Retinal pigment epithelial cell (primary cell): ENCODE results near the gene SLIT1.

Experiments
- DNase-seq: peaks from one replicate; pipeline ENCODE4 v3.0.0-alpha.2; 2010; ENCODE audit warnings: low read depth
- H3K4me3 ChIP-seq: 2 replicates; pipeline ENCODE4 v1.5.1; 2011; ENCODE audit warnings: mild to moderate bottlenecking, low read length, control low read depth, moderate library complexity
- TF ChIP-seq, protein P1 (sequence below): conservative IDR thresholded peaks from 2 replicates; pipeline ENCODE4 v1.5.1; 2011; ENCODE audit warnings: low read depth, low read length, control low read depth, inconsistent platforms

SLIT1 gene

DNA sequence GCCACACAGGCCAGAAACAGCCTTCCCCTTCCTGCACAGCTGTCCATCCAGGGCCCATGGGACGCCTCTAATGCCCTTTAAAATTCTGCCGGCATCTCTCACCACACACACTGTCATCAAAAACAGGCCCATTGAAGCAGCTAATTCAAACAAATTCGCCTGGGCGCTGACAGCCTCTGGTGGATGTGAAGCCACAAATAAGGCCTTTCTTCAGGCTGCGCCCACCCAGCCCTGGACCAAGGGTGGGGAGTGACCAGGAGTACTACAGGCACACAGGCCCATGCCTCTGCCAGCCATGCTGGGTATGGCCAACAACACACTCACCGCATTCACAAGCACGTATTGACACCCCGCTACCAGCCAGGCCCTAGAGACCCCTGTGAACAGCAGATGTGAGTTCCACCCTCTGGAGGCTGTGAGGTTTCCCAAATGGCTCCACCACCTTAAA, 54.6 kb downstream of the SLIT1 start:
- no peak overlapping the region for H3K4me3 ChIP-seq
- TF ChIP-seq, protein P1, sequence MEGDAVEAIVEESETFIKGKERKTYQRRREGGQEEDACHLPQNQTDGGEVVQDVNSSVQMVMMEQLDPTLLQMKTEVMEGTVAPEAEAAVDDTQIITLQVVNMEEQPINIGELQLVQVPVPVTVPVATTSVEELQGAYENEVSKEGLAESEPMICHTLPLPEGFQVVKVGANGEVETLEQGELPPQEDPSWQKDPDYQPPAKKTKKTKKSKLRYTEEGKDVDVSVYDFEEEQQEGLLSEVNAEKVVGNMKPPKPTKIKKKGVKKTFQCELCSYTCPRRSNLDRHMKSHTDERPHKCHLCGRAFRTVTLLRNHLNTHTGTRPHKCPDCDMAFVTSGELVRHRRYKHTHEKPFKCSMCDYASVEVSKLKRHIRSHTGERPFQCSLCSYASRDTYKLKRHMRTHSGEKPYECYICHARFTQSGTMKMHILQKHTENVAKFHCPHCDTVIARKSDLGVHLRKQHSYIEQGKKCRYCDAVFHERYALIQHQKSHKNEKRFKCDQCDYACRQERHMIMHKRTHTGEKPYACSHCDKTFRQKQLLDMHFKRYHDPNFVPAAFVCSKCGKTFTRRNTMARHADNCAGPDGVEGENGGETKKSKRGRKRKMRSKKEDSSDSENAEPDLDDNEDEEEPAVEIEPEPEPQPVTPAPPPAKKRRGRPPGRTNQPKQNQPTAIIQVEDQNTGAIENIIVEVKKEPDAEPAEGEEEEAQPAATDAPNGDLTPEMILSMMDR = no peak
- no peak for DNase-seq

GRCh38 chr10:97129666-97130065, 56.1 kb downstream of the SLIT1 start:
- TF ChIP-seq, protein P1 = no peak
- H3K4me3 ChIP-seq = no peak overlapping the region
- no peak for DNase-seq

DNA sequence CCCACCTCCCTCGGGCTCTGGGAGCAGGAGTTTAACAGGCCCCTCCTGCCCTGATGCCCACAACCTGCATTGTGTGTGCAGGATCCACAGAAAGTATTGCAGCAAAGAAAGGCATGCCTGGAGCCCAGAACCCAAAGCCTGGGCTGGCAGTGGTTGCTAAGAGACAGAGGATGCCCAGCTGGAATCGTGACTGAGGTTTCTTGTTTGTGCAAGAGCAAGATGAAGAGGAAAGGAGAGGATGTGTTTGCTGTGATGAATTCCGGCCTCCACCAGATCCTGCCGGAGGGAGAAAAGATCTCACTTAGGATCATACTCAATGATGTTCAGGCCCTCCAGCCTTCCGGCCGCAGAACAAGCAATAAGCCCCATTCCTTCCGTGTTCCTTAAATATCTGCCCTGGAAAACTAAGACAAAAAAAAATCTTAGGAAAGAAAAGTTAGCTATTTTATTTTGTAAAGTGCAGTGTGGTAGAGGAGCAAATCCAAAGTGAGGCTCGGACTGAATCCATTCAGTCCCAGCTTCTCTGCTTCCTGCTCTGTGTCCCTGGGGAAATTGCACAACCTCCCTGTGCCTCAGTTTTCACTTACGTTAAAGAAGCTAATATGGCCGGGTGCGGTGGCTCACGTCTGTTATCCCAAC, 57.1 kb downstream of the SLIT1 start:
- DNase-seq = no peak
- no peak overlapping the region for H3K4me3 ChIP-seq
- TF ChIP-seq, protein P1 = no peak

DNA sequence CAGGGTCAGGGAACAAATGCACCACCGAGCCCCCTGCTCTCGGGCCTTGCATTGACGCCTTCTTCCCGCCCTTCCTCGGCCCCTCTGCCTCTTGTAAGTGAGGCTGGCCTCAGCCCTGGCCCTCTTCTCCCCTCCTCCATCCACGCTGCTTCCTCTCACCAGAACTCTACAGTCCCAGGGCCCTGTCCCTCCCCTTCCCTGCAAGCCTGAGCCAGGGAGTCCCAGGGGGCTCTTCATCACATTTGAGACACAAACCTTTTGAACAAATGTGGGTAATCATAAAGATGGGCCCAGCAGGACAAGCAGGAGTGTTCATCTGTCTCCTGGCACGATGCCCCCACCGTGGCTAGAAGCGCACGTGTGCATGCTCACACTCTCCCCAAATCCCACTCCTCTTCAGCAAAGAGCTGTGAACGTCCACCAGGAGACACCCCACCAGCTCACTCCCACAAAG, 57.7 kb downstream of the SLIT1 start:
- TF ChIP-seq, protein P1 = no peak
- no peak overlapping the region for H3K4me3 ChIP-seq
- DNase-seq = no peak

- no peak for DNase-seq
- no peak overlapping the region for H3K4me3 ChIP-seq
Measured at GRCh38 chr10:97127509-97127908, 58.2 kb downstream of the SLIT1 start.

DNA sequence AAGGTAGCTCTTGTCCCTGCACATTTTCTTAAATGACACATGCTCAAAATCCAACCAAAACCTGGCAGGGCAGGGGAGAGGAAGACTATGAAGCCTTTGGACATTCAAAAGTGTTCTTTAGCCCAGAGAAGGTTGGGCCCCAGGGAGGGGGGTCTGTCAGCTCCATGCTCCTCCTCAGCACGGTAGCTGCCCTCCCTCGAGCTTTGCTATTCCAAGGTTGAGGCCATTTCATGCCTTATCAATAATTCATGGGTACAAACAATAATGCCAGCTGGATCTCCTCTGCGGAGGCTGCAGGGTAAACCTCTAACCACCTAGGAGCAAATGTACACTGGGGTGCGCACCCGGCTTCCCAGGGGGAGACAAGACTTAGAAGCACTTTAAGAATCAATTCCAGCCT, 61.5 kb downstream of the SLIT1 start:
- DNase-seq = no peak
- TF ChIP-seq, protein P1 = no peak
- no peak overlapping the region for H3K4me3 ChIP-seq

More at GRCh38 chr10:97127509-97127908, 58.2 kb downstream of the SLIT1 start:
- TF ChIP-seq, protein P1 = no peak

DNA sequence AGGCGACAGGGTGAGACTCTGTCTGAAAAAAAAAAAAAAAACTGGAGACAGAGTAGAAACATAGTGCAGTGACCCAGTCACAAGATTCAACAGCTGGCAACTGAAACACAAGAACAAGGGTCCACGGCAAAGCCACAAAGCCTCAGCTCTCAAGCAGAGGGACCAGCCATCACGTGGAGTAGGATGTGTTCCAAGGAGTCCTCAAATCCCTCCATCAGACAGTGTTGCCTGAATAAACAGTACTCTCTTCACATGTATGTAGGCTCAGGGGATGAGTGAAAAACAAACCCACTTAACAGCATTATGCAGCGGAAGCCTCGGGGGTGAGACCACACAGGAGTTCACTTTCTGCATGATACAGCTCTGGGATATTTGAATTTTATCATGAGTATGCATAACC, 62.0 kb downstream of the SLIT1 start:
- TF ChIP-seq, protein P1 = no peak
- DNase-seq = no peak
- H3K4me3 ChIP-seq = no peak overlapping the region
